NCI-H2029 treated with DMSO at 0.1 percent for 48 hours (cell line): ENCODE measurements around the gene UQCR11.

Experiments
- DNase-seq: peaks from one replicate; lab custom pipeline; 2025; lab: John Stamatoyannopoulos, UW

Gene UQCR11

DNA sequence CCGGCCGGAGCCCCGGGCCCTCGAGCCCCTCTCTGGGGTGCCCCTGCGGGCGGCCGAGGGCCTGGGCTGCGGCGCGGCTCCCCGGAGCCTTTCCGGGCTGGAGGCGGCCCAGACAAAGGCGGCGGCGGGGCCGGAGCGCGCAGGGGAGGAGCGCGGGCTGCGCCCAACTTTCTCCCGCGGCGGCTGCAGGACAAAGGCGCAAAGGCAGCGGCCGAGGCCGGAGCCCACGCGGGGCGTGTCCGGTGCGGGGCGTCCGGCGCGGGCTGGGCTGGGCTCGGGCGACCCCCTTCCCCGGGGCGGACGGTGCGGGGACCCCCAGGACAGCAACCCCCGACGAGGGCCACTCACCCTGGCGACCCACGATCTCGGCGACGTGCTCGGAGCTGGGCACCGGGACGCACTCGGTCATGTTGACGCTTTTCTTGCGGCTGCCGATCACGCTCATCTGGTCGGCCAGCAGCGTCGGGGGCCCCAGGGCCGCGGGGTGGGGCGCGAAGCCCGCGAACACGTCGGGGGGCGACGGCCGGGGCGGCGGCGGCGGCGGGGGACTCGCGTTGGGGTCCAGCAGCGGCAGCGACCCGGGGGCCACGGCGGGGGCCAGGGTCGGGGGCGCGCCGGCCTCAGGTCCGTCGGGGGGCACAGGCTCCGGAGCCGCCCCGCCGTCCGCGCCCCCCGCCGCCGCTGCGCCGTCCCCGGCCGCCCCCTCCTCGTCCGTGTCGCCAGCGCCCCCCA is 38.0 kb downstream of the UQCR11 start:
- no peak for DNase-seq

DNA sequence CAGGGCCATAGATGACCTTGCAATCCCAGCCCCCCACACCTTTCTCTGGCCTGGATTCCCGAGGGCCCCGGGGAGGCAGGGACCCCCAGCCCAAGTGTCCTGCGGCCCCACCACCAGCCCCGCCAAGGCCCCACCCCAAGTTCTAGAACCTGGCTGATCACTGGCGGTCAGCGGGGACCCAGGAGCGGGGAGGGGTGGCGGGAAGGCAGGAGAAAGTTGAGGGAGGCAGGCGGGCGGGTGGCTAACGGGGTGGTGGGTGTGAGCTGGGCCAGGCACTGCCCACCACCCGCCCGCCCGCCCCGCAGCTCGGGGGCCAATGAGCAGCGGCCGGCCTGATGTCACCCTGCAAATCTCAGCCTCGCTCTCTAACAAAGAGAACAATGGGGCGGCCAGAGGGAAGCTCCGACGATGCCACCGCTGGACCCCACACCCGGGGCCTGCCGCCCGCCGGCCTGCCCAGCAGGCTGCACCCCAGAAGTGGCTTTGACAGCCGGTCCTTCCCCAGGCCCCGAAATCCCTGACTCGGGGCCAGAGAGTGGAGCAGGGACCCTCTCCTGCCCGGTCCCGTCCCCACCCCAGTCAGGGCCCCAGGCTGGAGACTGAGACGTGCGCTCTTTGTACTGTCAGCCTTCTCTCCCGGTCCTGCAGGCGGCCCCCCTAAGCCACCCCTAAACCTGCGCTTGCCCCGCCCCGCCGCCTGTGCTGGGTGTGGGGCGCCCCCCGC is 38.7 kb downstream of the UQCR11 start:
- DNase-seq: peak; percentile 26

DNA sequence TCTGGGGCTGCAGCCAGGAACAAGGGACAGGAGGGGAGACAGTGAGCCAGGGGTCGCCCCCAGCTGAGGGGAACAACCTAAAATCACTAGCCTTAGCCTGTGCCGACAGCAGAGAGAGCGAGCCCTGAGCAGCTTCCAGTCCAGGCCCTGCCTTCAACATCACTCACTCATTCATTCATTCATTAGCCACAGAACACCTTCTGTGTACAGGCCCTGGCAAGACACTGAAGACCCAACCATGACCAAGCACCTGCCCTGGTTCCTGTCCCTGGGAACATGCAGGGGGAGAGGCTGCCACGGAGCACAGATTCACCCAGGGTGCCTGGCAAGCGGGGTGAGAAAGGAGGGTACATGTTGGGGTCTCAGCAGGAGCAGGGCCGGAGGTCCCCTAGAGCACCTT is 42.0 kb downstream of the UQCR11 start:
- DNase-seq: no peak

DNA sequence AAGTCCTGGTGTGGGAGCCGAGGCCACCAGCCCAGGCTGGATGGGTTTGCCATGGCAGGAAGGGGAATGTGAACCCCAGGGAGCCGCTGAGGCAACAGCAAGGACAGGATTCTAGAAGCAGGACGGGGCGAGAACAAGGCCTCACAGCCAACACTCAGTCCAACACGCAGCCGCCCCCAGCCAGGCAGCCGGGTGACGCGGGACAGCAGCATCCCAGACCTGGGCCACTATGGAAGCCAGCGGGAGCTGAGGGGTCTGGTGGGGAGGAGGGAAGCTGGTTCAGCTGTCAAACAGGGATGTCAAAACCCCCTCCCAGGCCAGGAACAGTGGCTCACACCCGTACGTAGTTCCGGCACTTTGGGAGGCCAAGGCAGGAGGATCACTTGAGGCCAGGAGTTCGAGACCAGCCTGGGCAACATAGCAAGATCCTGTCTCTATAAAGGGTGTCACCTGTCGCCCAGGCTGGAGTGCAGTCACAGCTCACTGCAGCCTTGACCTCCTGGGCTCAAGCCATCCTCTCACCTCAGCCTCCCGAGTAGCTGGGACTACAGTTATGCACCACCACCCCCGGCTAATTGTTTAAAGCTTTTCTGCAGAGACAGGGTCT is 43.9 kb downstream of the UQCR11 start:
- no peak for DNase-seq

DNA sequence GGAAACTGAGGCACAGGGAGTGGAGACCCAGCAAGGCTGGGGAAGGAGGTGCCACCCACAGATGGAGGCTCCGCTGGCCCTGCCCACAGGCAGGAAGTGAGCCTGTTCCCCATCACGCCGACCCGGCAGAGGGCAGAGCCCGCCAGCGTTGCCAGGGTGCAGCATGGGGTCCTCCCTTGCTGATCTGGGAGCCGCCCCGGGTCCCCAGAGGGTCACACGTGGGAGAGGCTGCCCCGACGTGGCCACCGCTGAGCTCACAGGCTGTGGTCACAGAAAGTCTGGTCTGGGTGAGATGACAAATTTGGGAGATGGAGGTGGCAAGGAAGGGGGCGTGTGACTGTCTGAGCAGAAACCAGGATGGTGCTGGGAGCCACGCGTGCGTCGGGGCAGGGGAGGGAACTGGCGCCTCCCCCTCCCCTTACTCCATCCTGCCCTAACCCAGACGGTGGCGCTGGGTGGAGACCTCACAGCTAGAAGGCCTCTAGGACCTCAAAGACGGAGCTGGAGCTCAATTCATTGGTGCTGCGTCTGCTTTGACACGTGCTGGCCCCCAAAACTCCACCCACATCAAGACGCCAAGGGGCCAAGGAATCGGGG is 44.9 kb downstream of the UQCR11 start:
- DNase-seq: no peak

DNA sequence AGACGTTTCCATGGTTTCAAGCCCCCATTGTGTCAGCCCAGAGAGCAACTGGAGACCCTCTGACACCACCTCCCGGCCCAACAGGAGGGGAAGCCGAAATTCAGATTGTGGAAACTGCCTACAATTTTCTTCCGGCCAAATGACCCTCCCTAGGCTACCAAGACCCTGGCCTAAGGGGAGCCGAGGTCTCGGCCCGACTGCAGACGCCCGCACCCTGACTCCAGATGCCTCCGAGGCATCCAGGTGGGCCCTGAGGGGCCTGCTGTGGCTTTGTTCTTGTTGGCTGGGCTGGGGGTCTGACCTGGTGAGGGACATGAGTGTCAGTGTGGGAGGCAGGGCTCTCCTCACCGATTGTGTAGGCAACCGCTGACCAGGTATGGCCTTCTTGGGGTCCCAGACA is 46.7 kb downstream of the UQCR11 start:
- DNase-seq: no peak

DNA sequence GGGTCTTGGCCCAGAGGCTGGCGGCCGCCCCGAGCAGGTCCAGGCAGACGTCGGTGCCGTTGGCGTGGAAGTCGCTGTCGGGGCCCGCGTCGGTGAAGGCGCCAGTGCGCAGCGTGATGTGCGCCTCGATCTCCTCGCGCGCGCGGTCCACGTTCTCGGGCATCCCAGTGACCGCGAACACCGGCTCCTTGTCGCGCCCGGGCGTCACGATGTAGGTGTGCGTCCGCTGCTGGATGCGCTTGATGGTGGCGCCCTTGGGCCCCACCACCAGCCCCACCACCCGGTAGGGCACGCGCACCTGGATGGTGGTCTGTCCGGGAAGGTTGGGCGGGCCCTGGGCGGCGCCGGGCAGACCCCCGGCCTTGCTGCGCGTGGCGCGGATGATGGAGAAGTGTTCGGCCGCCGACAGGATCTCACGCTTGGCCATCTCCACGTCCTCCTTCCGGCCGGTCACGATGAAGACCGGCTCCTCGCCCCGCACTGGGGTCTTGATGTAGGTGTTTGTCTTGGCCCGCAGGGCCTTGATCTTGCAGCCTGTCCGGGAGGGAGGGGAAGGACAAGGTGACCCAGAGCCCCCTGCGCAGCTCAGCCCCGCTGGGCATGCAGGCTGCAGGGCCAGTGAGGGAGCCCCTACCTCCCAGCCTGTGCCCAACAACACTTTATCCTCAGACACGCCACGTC is 48.7 kb downstream of the UQCR11 start:
- DNase-seq: no peak

DNA sequence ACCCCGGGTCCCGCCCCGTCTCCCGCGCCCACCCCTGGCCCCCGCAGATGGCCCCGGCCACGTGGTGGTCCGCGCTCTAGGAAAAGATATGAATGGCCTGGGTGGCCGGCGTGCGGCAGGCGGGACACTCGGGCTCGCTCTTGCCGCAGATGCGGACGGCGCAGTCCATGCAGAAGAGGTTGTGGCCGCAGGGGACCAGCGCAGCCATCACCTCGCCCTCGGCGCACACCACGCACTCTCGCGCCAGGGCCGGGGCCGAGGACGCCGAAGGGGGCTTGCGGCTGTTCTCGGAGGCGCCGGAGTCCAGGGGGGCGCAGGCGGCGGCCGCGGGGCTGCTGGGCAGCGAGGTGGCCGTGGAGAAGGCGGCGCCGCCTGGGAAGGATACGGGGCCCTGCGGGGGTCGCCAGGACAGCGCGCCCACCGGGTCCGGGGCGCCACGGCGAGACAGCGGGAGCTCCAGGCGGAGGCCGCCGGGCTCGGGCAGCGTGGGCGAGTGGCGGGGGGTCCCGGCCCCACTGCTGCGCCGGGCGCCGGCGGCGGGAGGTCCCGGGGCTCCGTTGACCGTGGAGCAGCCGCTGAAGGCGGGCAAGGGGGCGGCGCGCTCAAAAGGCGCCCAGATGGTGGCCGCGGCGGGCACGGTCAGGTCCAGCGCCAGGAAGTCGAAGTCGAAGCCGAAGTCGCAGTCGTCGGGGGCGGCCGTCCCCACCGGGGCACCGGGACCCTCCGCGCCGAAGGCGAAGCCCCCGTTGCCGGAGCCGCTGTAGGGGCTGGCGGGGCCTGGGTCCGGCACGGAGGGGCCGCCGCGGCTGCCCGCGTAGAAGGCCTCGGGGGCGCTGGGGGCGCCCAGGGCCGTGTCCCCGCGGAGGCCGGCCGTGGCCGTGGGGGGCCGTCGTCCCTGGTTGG is 49.5 kb downstream of the UQCR11 start:
- DNase-seq: no peak

DNA sequence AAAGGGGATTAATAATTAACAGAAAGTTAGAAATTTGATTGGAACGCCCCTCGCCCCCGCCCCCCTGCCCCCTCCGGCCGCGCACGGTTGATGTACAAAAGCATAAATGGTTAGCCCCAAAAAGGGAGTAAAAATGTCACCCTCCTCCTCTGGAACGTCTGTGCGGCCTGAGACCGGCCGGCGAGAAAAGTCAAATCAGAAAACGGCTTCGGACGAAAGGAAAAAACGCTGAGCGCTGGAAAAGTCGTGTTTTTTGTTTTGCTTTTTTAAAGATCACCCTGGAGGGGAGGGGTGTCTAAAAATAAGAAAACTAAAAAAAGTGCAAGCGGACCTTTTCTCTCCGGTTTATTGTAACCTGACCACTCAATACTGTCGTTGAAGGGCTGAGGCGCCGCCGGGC is 50.3 kb downstream of the UQCR11 start:
- no peak for DNase-seq

DNA sequence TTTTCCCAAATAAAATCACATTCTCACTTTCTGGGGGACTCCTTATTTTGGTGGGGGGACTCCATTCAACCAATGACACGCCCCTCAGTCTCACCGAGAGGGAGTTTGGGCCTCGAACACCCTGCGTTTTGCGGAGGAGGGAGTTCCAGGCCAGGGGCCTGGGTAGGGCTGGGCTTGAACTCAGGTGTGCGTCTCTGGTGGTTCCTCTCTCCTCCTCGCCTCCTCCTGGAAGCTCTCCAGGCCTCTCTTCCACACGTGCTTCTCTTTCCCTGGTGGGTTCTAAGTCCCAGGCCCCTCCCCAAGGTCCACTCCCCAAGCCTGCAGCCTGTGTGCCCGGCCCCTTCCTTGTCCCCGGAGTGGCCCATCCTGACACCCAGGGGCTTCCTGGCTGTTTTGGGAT is 51.8 kb downstream of the UQCR11 start:
- DNase-seq: no peak

DNA sequence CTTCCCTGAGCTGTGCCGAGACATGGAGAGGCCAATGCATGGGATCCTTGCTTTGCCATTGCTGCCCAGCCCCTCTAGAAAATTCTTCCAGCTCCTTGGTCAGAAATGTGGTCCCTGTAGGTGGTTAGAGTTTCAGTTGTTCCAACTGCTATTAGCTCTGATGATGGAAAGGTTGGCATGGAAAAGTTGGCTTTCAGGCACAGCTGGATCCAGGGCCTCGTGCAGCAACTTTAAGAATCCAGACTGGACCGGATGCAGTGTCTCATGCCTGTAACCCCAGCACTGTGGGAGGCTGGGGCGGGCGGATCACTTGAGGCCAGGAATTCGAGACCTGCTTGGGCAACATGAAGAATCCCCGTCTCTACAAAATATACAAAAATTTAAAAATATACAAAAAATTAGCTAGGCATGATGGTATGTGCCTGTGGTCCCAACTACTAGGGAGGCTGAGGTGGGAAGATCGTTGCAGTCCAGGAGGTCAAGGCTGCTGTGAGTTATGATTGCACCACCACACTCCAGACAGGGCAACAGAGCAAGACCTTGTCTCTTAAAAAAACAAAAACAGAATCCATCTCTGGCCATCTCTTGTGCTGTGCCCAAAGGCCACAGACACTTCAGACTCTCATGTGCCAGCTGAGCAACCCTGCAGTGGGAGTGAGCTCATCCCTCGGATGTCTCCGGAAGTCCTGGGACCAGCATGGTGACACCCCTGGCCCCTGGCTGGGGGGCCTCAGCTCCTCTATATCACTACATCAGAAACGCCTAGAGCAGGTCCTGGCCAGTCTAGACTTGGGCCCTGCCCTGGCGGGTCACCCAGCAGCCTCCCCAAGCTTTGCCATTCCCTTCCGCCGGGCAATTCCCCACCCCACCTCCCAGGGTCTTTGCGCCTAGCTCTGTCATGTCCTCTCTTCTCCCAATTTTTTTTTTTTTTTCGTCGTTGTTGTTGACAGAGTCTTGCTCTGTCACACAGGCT is 53.9 kb downstream of the UQCR11 start:
- DNase-seq: no peak

DNA sequence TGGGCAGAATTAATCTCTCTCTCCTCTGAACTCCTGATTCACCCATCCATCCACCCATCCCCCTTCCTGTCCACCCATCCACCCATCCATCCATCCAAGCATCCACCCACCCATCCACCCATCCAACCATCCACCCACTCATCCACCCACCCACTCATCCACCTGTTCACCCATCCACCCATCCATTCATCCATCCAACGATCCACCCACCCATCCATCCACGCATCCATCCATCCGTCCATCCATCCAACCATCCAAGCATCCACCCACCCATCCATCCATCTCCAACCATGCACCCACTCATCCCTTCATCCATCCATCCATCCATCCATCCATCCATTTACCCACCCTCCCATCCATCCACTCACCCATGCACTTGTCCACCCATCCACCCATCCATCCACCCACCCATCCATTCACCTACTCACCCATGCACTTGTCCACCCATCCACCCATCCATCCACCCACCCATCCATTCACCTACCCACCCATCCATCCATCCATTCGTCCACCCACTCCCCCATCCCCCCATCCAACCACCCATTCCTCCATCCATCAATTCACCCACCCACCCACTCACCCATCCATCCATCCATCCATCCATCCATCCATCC is 55.8 kb downstream of the UQCR11 start:
- no peak for DNase-seq
